SK-N-SH treated with all-trans-retinoic acid at 6 μM for 48 hours (cell line): ENCODE data around the gene EEFSEC.

Source experiments
- ATAC-seq: fragments of 200-7000 bp; cut with Tn5 transposase; 3 replicates; pipeline ENCODE4 v1.9.1; 2020; ENCODE audit warnings: mild to moderate bottlenecking, moderate library complexity
- BACH2 ChIP-seq: fragments of 250-450 bp; sonication (Bioruptor Pico); IDR thresholded peaks from 2 replicates; pipeline ENCODE4 v1.9.0; 2021; ENCODE audit warnings: mild to moderate bottlenecking, borderline replicate concordance
- CREB5 ChIP-seq: fragments of 250-450 bp; sonication (Bioruptor Pico); IDR thresholded peaks from 2 replicates; pipeline ENCODE4 v1.5.1; 2020; ENCODE audit warnings: low read depth, mild to moderate bottlenecking, moderate library complexity
- CSDC2 ChIP-seq: fragments of 250-450 bp; sonication (Bioruptor Pico); IDR thresholded peaks from 2 replicates; pipeline ENCODE4 v1.5.0; 2020; ENCODE audit warnings: mild to moderate bottlenecking, moderate library complexity
- ESRRG ChIP-seq: fragments of 250-450 bp; sonication (Bioruptor Pico); IDR thresholded peaks from 2 replicates; pipeline ENCODE4 v1.6.1; 2021; ENCODE audit warnings: mild to moderate bottlenecking
- ISL1 ChIP-seq: fragments of 250-450 bp; sonication (Bioruptor Pico); IDR thresholded peaks from 2 replicates; pipeline ENCODE4 v2.1.2; 2022; ENCODE audit warnings: mild to moderate bottlenecking, moderate library complexity
- OSR1 ChIP-seq: fragments of 250-450 bp; sonication (Bioruptor Pico); IDR thresholded peaks from 2 replicates; pipeline ENCODE4 v1.8.0; 2022; ENCODE audit warnings: moderate library complexity, mild to moderate bottlenecking, inconsistent platforms
- PATZ1 ChIP-seq: fragments of 250-450 bp; sonication (Bioruptor Pico); IDR thresholded peaks from 2 replicates; pipeline ENCODE4 v1.8.0; 2020; ENCODE audit warnings: mild to moderate bottlenecking, moderate library complexity, borderline replicate concordance
- PPARA ChIP-seq: fragments of 250-450 bp; sonication (Bioruptor Pico); IDR thresholded peaks from 2 replicates; pipeline ENCODE4 v1.5.0; 2020; ENCODE audit warnings: mild to moderate bottlenecking, borderline replicate concordance
- SNAI2 ChIP-seq: fragments of 250-450 bp; sonication (Bioruptor Pico); IDR thresholded peaks from 2 replicates; pipeline ENCODE4 v1.5.0; 2020; ENCODE audit warnings: mild to moderate bottlenecking, moderate library complexity
- TCF4 ChIP-seq: fragments of 250-450 bp; sonication (Bioruptor Pico); IDR thresholded peaks from 2 replicates; pipeline ENCODE4 v1.8.0; 2021; ENCODE audit warnings: mild to moderate bottlenecking, moderate library complexity, borderline replicate concordance
- TOX ChIP-seq: fragments of 250-450 bp; sonication (Bioruptor Pico); IDR thresholded peaks from 2 replicates; pipeline ENCODE4 v1.8.0; 2021; ENCODE audit warnings: mild to moderate bottlenecking, moderate library complexity, borderline replicate concordance
- ZC3H10 ChIP-seq: fragments of 250-450 bp; sonication (Bioruptor Pico); IDR thresholded peaks from 2 replicates; pipeline ENCODE4 v1.5.1; 2021; ENCODE audit warnings: mild to moderate bottlenecking, moderate library complexity
- ZFP3 ChIP-seq: fragments of 250-450 bp; sonication (Bioruptor Pico); IDR thresholded peaks from 2 replicates; pipeline ENCODE4 v1.5.0; 2020; ENCODE audit warnings: mild to moderate bottlenecking, moderate library complexity
- ZFP30 ChIP-seq: fragments of 450-650 bp; formaldehyde crosslinking; IDR thresholded peaks from 2 replicates; pipeline ENCODE4 v1.5.0; 2022; ENCODE audit warnings: mild to moderate bottlenecking, moderate library complexity
- ZNF565 ChIP-seq: fragments of 450-650 bp; formaldehyde crosslinking; conservative IDR thresholded peaks from 2 replicates; pipeline ENCODE4 v1.5.0; 2020; ENCODE audit warnings: low read depth, mild to moderate bottlenecking, moderate library complexity
- ZNF70 ChIP-seq: fragments of 450-650 bp; formaldehyde crosslinking; IDR thresholded peaks from 2 replicates; pipeline ENCODE4 v1.5.0; 2020; ENCODE audit warnings: mild to moderate bottlenecking, moderate library complexity
- TF ChIP-seq, protein P1 (sequence below): fragments of 250-450 bp; sonication (Bioruptor Pico); IDR thresholded peaks from 2 replicates; pipeline ENCODE4 v1.5.1; 2021; ENCODE audit warnings: mild to moderate bottlenecking, moderate library complexity
- TF ChIP-seq, protein P2 (sequence below): fragments of 250-450 bp; sonication (Bioruptor Pico); IDR thresholded peaks from 2 replicates; pipeline ENCODE4 v1.8.0; 2021; ENCODE audit warnings: low read depth, mild to moderate bottlenecking, moderate library complexity, borderline replicate concordance

Gene EEFSEC

DNA sequence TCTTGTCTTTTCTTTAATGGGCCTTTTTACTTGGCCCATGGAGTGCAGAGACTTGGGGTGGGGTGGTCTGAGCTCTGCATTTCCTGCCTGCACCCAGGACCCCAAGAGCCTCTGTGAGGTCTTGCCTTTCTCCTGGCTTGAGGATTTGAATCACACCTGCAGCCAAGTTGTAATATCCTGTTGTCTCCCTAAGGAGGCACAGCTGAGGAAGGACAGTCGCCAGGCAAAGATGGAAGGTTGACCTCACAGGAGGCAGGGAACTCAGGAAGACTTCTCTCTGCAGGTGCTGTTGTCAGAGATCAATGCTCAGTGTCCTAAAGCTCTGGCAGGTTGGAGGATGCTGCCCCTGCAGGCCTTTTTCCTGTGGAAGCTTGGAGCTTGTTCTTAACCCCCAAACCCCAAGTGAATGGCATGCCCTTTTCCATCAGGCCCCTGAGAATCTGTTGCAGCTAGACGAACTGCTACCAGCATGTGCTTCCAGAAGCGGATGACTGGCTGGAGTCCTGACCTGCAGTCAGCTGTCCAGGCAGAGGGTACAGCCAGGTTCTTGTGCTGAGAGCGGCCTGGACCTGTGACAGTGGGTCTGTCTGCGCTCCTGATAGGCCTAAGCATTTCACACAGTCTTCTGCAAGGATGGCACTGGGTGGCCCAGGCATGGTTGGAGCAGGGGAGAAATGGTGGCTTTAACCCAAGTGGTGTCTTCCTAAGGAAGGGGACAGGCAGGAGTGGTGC lies 120.0 kb downstream of the EEFSEC start:
- TF ChIP-seq SNAI2 (CRISPR knock-in tag) (no peak), TCF4 (CRISPR knock-in tag) (no peak), ISL1 (CRISPR knock-in tag) (no peak), CREB5 (CRISPR knock-in tag) (no peak), ZNF565 (CRISPR knock-in tag) (no peak), ZFP30 (CRISPR knock-in tag) (no peak), ESRRG (CRISPR knock-in tag) (no peak), ZNF70 (CRISPR knock-in tag) (no peak), ZC3H10 (CRISPR knock-in tag) (no peak), CSDC2 (CRISPR knock-in tag) (no peak), ZFP3 (CRISPR knock-in tag) (no peak), PATZ1 (no peak), BACH2 (CRISPR knock-in tag) (no peak)
- TF ChIP-seq, protein P1, sequence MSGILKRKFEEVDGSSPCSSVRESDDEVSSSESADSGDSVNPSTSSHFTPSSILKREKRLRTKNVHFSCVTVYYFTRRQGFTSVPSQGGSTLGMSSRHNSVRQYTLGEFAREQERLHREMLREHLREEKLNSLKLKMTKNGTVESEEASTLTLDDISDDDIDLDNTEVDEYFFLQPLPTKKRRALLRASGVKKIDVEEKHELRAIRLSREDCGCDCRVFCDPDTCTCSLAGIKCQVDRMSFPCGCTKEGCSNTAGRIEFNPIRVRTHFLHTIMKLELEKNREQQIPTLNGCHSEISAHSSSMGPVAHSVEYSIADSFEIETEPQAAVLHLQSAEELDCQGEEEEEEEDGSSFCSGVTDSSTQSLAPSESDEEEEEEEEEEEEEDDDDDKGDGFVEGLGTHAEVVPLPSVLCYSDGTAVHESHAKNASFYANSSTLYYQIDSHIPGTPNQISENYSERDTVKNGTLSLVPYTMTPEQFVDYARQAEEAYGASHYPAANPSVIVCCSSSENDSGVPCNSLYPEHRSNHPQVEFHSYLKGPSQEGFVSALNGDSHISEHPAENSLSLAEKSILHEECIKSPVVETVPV (CRISPR knock-in tag) = no peak

DNA sequence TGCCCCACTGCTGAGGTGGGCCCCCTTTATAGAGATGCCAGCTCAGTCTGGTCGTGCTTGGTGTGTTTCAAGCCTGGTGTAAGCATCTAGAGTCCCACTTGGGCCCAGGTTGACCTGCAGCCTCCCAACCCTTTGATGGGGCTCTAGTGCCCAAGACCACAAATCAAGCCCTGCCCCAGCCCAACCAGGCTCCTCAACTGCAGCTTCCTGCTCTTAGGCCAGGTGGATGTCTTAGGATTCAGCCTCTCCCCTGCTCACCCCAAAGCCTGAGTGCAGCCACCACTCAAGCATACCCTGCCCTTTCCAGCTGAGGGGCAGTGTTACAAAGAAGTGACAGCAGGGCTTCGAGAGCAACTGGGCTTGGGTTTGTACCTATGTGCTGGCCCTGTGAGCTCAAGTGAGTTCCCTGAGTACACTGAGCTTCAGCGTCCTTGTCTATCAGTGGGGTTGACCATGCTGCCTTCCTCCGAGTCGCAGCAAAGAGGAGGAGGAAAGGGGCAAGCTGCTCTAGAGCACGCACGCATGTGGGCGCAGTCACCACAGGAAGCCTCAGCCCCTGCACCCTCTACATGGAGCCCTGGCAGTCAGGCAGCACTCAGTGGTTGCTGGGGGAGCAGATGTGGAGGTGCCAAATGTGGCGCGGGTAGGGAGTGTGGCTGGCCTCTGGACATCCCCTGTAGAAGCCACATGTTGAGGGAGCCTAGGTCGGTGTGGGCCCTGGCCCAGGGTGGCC lies 120.7 kb downstream of the EEFSEC start:
- TF ChIP-seq TOX (CRISPR knock-in tag) (no peak), ZNF70 (CRISPR knock-in tag) (no peak), ISL1 (CRISPR knock-in tag) (no peak)
- TF ChIP-seq, protein P2, sequence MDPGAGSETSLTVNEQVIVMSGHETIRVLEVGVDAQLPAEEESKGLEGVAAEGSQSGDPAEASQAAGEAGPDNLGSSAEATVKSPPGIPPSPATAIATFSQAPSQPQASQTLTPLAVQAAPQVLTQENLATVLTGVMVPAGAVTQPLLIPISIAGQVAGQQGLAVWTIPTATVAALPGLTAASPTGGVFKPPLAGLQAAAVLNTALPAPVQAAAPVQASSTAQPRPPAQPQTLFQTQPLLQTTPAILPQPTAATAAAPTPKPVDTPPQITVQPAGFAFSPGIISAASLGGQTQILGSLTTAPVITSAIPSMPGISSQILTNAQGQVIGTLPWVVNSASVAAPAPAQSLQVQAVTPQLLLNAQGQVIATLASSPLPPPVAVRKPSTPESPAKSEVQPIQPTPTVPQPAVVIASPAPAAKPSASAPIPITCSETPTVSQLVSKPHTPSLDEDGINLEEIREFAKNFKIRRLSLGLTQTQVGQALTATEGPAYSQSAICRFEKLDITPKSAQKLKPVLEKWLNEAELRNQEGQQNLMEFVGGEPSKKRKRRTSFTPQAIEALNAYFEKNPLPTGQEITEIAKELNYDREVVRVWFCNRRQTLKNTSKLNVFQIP (CRISPR knock-in tag) = no peak
- ATAC-seq = no peak

More for the DNA sequence above, 120.0 kb downstream of the EEFSEC start:
- no peak for ATAC-seq

DNA sequence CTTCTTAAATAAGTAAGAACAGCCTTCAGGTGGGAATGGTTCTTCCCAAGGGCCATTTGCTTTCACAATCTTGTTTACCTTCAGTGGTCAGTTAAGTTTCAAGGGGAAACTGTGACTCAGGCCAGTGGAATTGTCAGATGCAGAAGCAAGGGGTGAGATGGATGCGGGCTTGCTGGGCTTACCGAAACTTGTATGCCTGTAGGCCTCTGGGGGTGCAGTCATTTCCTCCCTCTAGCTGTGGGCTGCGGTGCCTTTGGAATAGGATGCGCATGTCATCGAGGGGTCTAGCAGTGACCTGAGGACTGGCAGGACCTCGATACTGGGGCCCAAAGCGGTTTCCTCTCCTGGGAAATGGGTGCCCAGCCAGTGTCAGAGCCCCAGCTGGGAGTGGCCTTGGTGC lies 121.6 kb downstream of the EEFSEC start:
- TF ChIP-seq, protein P1 (CRISPR knock-in tag) = no peak
- TF ChIP-seq OSR1 (no peak), PPARA (CRISPR knock-in tag) (no peak), TOX (CRISPR knock-in tag) (no peak), ESRRG (CRISPR knock-in tag) (no peak)
- ATAC-seq = no peak; the same call in 2 of the 3 replicates
